DND-41 (cell line): ENCODE data around the gene SART3.

Experiments
- ATAC-seq: fragments of 200-7000 bp; cut with Tn5 transposase; 3 replicates; pipeline ENCODE4 v1.9.1; 2021; ENCODE audit warnings: low read depth; ENCODE audit not compliant: insufficient read depth
- DNase-seq: peaks from one replicate; pipeline ENCODE4 v3.0.0-alpha.2; 2020
- H2AFZ ChIP-seq: 2 replicates; pipeline ENCODE4 v1.6.0; 2012; ENCODE audit warnings: low read depth, low read length
- H3K27ac ChIP-seq: 2 replicates; pipeline ENCODE4 v1.5.1; 2012; ENCODE audit warnings: low read length, inconsistent platforms
- H3K27me3 ChIP-seq: fragments of 200-600 bp; sonication (generic); 2 replicates; pipeline ENCODE4 v1.6.0; 2012; ENCODE audit warnings: low read length, mild to moderate bottlenecking, inconsistent platforms; ENCODE audit not compliant: insufficient read depth, poor library complexity
- H3K36me3 ChIP-seq: 2 replicates; pipeline ENCODE4 v1.5.1; 2012; ENCODE audit warnings: low read length, inconsistent platforms; ENCODE audit not compliant: insufficient read depth
- H3K4me1 ChIP-seq: 2 replicates; pipeline ENCODE4 v1.5.1; 2012; ENCODE audit warnings: mild to moderate bottlenecking, low read length; ENCODE audit not compliant: insufficient read depth
- H3K4me2 ChIP-seq: 2 replicates; pipeline ENCODE4 v1.6.0; 2012; ENCODE audit warnings: mild to moderate bottlenecking, moderate library complexity, low read length, inconsistent platforms; ENCODE audit not compliant: insufficient read depth
- H3K4me3 ChIP-seq, 2 experiments: fragments of 200-600 bp in 1 of 2; shearing (Covaris generic) in 1 of 2; 2 replicates each; pipeline ENCODE4 v1.5.1; 2012 to 2016; ENCODE audit warnings: inconsistent platforms in 2 of 2, low read length in 2 of 2, mild to moderate bottlenecking in 2 of 2, low read depth in 1 of 2, moderate library complexity in 1 of 2
- H3K79me2 ChIP-seq: 2 replicates; pipeline ENCODE4 v1.6.0; 2012; ENCODE audit warnings: low read length, inconsistent platforms; ENCODE audit not compliant: insufficient read depth
- H3K9ac ChIP-seq: 2 replicates; pipeline ENCODE4 v1.6.0; 2012; ENCODE audit warnings: low read depth, mild to moderate bottlenecking, inconsistent platforms, low read length, moderate library complexity
- H3K9me3 ChIP-seq: 2 replicates; pipeline ENCODE4 v1.5.1; 2012; ENCODE audit warnings: low read length, moderate library complexity, mild to moderate bottlenecking, inconsistent platforms; ENCODE audit not compliant: insufficient read depth, severe bottlenecking
- H4K20me1 ChIP-seq: 2 replicates; pipeline ENCODE4 v1.6.0; 2012; ENCODE audit warnings: low read length; ENCODE audit not compliant: insufficient read depth
- EZH2 ChIP-seq: IDR thresholded peaks from 3 replicates; pipeline ENCODE4 v1.6.1; 2012; ENCODE audit warnings: borderline replicate concordance, low read depth, mild to moderate bottlenecking, moderate library complexity, low read length, inconsistent platforms; ENCODE audit not compliant: severe bottlenecking
- TF ChIP-seq, protein P1 (sequence below): IDR thresholded peaks from 2 replicates; pipeline ENCODE4 v1.5.1; 2012; ENCODE audit warnings: borderline replicate concordance, low read length, moderate library complexity, mild to moderate bottlenecking; ENCODE audit not compliant: poor library complexity, severe bottlenecking; ENCODE audit errors: extremely low read depth

SART3 gene

GRCh38 chr12:108600702-108601007 is 39.7 kb upstream of the SART3 start:
- no peaks in the 10 kb centered on the region for H3K27me3 ChIP-seq
- no peaks in the 10 kb centered on the region for H3K4me1 ChIP-seq
- no peaks in the 10 kb centered on the region for H3K9me3 ChIP-seq
- ATAC-seq = no peak
- H3K4me3 ChIP-seq = no peak overlapping the region
- H3K79me2 ChIP-seq = no peaks in the 10 kb centered on the region
- H2AFZ ChIP-seq = no peak overlapping the region
- H3K36me3 ChIP-seq = no peaks in the 10 kb centered on the region
- no peak for TF ChIP-seq EZH2
- TF ChIP-seq, protein P1, sequence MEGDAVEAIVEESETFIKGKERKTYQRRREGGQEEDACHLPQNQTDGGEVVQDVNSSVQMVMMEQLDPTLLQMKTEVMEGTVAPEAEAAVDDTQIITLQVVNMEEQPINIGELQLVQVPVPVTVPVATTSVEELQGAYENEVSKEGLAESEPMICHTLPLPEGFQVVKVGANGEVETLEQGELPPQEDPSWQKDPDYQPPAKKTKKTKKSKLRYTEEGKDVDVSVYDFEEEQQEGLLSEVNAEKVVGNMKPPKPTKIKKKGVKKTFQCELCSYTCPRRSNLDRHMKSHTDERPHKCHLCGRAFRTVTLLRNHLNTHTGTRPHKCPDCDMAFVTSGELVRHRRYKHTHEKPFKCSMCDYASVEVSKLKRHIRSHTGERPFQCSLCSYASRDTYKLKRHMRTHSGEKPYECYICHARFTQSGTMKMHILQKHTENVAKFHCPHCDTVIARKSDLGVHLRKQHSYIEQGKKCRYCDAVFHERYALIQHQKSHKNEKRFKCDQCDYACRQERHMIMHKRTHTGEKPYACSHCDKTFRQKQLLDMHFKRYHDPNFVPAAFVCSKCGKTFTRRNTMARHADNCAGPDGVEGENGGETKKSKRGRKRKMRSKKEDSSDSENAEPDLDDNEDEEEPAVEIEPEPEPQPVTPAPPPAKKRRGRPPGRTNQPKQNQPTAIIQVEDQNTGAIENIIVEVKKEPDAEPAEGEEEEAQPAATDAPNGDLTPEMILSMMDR = no peak
- H3K27ac ChIP-seq = no peak overlapping the region
- no peak for DNase-seq
- H3K9ac ChIP-seq = no peak overlapping the region
- H3K4me2 ChIP-seq = no peak overlapping the region
- H4K20me1 ChIP-seq = no peaks in the 10 kb centered on the region

DNA sequence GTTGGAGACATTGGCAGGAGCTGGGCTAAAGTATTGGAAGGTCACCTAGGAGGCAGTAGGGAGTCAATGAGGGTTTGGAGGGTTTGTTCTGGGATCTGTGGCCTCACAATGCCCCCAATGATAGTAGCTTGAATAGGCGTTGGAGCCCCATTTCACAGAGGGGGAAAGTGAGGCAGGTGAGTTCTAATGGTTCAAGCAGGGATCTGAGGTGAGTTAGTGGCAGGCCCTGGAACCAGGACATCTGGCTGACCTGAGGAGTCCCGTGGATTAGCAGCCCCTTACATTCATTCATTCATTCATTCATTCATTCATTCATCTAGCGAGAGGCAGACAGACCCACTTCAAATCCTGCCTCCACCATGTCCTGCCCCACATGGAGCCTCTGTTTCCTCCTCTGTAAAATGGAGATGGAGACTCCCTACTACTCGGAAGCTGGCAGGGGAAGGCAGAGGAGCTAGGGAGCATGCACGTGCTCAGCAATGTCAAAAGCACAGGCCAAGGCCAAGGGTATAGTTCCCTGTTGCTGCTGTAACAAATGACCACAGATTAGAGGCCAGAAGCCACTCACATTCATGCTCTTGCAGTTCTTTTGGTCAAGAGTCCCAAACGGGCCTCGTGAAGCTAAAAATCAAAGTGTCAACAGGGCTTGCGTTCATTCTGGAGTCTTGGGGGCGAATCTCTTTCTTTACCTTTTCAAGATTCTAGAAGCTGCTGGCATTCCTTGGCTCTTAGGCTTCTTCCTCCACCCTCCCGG is 39.2 kb upstream of the SART3 start:
- Histone ChIP-seq H3K4me3 (no peak overlapping the region), H3K36me3 (no peaks in the 10 kb centered on the region), H3K79me2 (no peaks in the 10 kb centered on the region), H3K9ac (no peak overlapping the region), H3K4me2 (no peak overlapping the region), H3K27me3 (no peaks in the 10 kb centered on the region), H2AFZ (no peak overlapping the region), H3K4me1 (no peaks in the 10 kb centered on the region), H3K9me3 (no peaks in the 10 kb centered on the region), H3K27ac (no peak overlapping the region), H4K20me1 (no peaks in the 10 kb centered on the region)
- DNase-seq (no peak), ATAC-seq (no peak)
- no peak for TF ChIP-seq EZH2
- TF ChIP-seq, protein P1 = no peak

GRCh38 chr12:108599541-108599940 is 38.6 kb upstream of the SART3 start:
- Histone ChIP-seq H4K20me1 (no peaks in the 10 kb centered on the region), H3K79me2 (no peaks in the 10 kb centered on the region), H3K4me1 (no peaks in the 10 kb centered on the region), H3K27ac (no peak overlapping the region), H3K36me3 (no peaks in the 10 kb centered on the region), H2AFZ (no peak overlapping the region), H3K4me3 (no peak overlapping the region), H3K27me3 (no peaks in the 10 kb centered on the region), H3K4me2 (no peak overlapping the region), H3K9me3 (no peaks in the 10 kb centered on the region), H3K9ac (no peak overlapping the region)
- DNase-seq (no peak), ATAC-seq (no peak)
- TF ChIP-seq, protein P1 = no peak
- TF ChIP-seq EZH2 = no peak
